Keratinocyte (primary cell): ENCODE measurements around the gene RNU2-63P.

Experiments
- CTCF ChIP-seq, 3 experiments: IDR thresholded peaks in 1 of 3; conservative IDR thresholded peaks in 1 of 3; optimal IDR thresholded peaks in 1 of 3; 2 replicates in 2 of 3; 3 replicates in 1 of 3; pipeline versions ENCODE3 to v1.5.1; 2011; ENCODE audit warnings: low read length in 3 of 3, mild to moderate bottlenecking in 3 of 3, moderate library complexity in 2 of 3, control low read depth in 1 of 3, inconsistent platforms in 1 of 3; ENCODE audit not compliant: insufficient read depth in 2 of 3; ENCODE audit errors: extremely low read depth in 1 of 3
- EZH2 ChIP-seq: IDR thresholded peaks from one replicate; pipeline ENCODE4 v1.6.1; 2012; ENCODE audit warnings: inconsistent platforms, mild to moderate bottlenecking, low read length, moderate library complexity

- TF ChIP-seq CTCF (optimal IDR thresholded peaks at IDR 0.05 in 1 of 3, IDR thresholded peaks at IDR 0.05 in 1 of 3, conservative IDR thresholded peaks at IDR 0.05 in 1 of 3; ENCODE audit: extremely low read depth in 1 of 3, insufficient read depth in 2 of 3, low read length in 3 of 3), result no peak
- no peak for TF ChIP-seq EZH2
Measured at GRCh38 chr2:88028931-88029330, 12.6 kb upstream of the RNU2-63P start.
